ENCODE results near the gene PLOD1.

GRCh38 chr1:11931845-11932244, 2.7 kb upstream of the PLOD1 start:
- TF ChIP-seq SUZ12 (IDR thresholded peaks at IDR 0.05) (no peak), PKNOX1 (IDR thresholded peaks at IDR 0.05) (no peak), SP1 (IDR thresholded peaks at IDR 0.05) (no peak)
